ENCODE data around the gene PALLD. TPM values are rescaled to one million over a fixed set of nuclear protein-coding genes. Genes with fewer than 3 reads are reported as not detected.
"Not testable (repeated sequence)": the region's sequence is repeated elsewhere in the genome, so short reads cannot be mapped to it uniquely, and the experiment has no call there.

PALLD gene
- total and polyA plus RNA-seq, 2 donors, result 441 to 760 TPM

DNA sequence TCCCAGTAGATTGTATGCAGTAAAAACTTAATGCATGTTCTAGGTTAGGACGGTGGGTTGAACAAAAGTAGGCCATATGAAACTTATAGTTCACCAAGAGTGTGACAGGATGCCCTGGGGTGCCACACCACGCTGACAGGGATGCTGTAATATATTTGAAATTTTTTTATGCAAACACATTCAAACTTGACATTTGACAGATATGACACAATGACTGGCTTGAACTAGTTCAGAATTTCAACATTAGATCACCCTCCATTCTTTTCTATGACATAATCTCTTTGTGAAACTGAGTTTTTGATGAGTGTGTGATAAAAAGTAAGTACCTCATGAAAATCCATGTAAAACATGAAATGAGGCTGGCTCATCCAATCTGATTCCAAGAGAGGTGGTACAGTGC is 198.4 kb downstream of the PALLD start:
- no peaks in the 10 kb centered on the region for H3K4me1 ChIP-seq (ENCODE audit: insufficient read depth)
- 83% methylated on average over 2 of the region's 2 CpGs for WGBS
- H3K36me3 ChIP-seq (ENCODE audit: insufficient read depth), result no peaks in the 10 kb centered on the region
- H3K27ac ChIP-seq (ENCODE audit: low read depth), result no peak overlapping the region
- H3K4me3 ChIP-seq (ENCODE audit: low read depth, low read length), result no peak overlapping the region
- no peak for DNase-seq (ENCODE audit: extremely low spot score)

DNA sequence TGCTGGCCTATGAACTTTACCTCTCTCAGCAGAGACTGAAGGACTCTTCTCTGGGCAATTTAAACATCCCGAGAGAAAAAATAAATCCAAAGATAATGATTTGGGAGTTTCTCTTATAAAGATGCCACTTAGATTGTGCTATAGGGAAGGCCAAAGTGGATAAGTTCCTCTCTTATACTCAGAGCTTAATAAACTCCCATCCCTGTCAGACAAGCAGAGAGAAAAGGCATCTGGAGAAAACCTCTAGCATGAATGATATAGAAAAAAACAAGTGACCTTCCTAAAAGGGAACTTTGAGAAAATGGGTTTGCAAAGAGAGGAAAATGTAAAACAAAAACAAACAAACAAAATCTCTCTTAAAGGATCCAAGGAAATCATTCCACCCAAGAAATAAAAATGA is 199.4 kb downstream of the PALLD start:
- no peaks in the 10 kb centered on the region for H3K4me1 ChIP-seq (ENCODE audit: insufficient read depth)
- 65% methylated on average over 1 of the region's 1 CpG for WGBS
- no peaks in the 10 kb centered on the region for H3K36me3 ChIP-seq (ENCODE audit: insufficient read depth)
- no peak for DNase-seq (ENCODE audit: extremely low spot score)
- no peak overlapping the region for H3K27ac ChIP-seq (ENCODE audit: low read depth)
- H3K4me3 ChIP-seq (ENCODE audit: low read depth, low read length), result no peak overlapping the region

DNA sequence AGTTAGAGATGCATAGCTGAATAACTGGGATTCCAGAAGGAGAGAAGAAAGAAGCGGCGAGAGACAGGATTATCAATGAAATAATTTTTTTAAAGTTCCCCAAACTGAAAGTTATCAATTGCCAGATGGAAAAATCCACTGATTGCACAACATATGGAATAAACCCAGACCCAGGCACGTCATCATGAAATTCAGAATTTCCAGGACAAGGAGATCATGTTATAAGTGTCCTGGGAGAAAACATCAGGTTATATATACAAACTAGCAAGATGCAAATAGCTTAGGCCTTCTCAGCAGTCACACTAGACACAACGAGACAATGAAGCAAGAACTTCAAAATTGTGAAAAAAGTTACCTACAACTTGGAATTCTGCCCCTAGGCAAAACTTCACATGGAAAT is 200.0 kb downstream of the PALLD start:
- H3K4me1 ChIP-seq (ENCODE audit: insufficient read depth), result no peaks in the 10 kb centered on the region
- no peak for DNase-seq (ENCODE audit: extremely low spot score)
- no peak overlapping the region for H3K27ac ChIP-seq (ENCODE audit: low read depth)
- no peaks in the 10 kb centered on the region for H3K36me3 ChIP-seq (ENCODE audit: insufficient read depth)
- 90% methylated on average over 4 of the region's 4 CpGs for WGBS
- no peak overlapping the region for H3K4me3 ChIP-seq (ENCODE audit: low read depth, low read length)

DNA sequence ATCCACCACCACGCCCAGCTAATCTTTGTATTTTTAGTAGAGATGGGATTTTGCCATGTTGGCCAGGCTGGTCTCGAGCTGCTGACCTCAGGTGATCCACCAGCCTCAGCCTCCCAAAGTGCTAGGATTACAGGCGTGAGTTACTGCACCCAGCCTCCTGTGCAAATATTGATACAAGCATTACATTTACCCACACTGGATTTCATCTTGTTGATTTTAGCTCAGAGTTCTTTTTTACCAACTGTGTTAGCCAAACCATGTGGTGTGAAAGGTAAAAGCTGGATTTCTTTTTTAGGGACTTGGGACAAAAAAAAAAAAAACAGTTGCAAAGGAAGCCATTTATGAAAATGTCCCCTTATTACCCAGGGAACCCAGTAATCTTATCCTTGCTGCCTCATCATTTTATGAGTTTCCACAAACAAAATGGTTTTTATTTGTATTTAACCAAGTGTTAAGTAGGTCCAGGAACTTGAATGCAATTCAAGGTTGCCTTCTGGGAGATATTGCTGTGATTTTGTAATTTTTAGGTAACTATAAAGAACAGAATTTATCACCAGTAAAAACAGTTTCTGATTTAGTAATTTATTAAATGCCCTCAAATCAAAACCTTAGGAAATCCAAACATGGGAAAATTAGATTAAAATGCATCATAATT is 202.5 kb downstream of the PALLD start:
- DNase-seq (ENCODE audit: extremely low spot score), result no peak
- no peak overlapping the region for H3K4me3 ChIP-seq (ENCODE audit: low read depth, low read length)
- 81% methylated on average over 3 of the region's 3 CpGs for WGBS
- H3K27ac ChIP-seq (ENCODE audit: low read depth), result no peak overlapping the region
- H3K4me1 ChIP-seq (ENCODE audit: insufficient read depth), result no peaks in the 10 kb centered on the region
- H3K36me3 ChIP-seq (ENCODE audit: insufficient read depth), result no peaks in the 10 kb centered on the region

DNA sequence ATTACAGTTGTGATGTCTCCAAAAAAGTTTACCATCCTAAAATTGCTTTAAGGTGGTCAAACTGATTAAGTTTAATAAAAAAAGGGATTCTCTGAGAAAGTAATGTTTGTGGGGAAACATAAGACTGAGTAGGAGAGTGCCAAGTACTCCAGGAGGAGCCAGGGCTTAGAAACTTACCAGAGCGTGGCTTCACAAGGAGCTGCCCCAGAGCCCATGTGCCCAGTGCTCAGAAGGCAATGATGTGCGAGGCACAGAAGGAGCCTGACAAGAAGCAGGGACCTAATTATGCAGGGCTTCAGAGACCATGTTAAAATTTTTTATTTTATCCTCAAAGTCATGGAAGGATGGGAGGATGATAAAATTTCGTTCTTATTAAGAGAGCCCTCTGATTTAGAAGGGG is 204.2 kb downstream of the PALLD start:
- H3K27ac ChIP-seq (ENCODE audit: low read depth), result no peak overlapping the region
- no peaks in the 10 kb centered on the region for H3K36me3 ChIP-seq (ENCODE audit: insufficient read depth)
- 94% methylated on average over 3 of the region's 3 CpGs for WGBS
- H3K4me3 ChIP-seq (ENCODE audit: low read depth, low read length), result no peak overlapping the region
- no peak for DNase-seq (ENCODE audit: extremely low spot score)
- no peaks in the 10 kb centered on the region for H3K4me1 ChIP-seq (ENCODE audit: insufficient read depth)

DNA sequence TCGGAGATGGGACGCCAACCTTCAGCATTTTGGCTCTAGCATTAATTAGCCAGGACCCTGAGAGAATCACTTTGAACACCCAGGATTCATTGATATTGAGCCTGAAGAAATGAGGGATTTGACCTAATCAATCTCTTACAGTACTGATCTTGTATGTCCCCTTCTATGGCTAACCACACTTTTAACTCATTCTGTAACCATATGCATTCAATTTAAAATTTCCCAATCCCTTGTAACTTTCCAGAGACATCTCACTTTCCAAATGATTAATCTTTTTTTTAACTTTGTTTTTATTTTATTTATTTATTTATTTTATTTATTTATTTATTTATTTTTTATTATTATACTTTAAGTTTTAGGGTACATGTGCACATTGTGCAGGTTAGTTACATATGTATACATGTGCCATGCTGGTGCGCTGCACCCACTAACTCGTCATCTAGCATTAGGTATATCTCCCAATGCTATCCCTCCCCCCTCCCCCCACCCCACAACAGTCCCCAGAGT is 205.8 kb downstream of the PALLD start:
- not testable (repeated sequence) for H3K4me3 ChIP-seq (ENCODE audit: low read depth, low read length); H3K4me1 ChIP-seq (ENCODE audit: insufficient read depth); H3K27ac ChIP-seq (ENCODE audit: low read depth); DNase-seq (ENCODE audit: extremely low spot score); H3K36me3 ChIP-seq (ENCODE audit: insufficient read depth)
- WGBS, result 97% methylated on average over 2 of the region's 4 CpGs

DNA sequence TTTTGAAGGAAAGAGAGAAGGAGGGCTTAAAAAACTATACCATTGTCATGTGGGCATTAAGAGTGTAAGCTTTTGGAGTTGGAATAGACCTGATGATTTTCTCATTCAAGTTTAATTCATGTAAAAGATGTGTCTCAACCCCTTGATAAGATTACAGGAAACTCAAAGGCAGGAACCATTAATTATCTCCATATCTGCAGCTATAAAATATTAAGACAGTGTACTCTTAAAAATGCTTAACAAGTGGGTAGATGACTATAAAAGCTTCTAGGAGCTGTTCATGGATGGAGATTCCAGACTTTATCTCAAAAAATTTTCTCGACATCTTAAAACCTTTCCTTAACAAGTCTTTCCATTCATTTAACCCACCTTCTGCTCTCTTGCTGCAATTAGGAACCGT is 208.3 kb downstream of the PALLD start:
- no peak overlapping the region for H3K27ac ChIP-seq (ENCODE audit: low read depth)
- 49% methylated on average over 2 of the region's 2 CpGs for WGBS
- H3K4me3 ChIP-seq (ENCODE audit: low read depth, low read length), result no peak overlapping the region
- no peaks in the 10 kb centered on the region for H3K4me1 ChIP-seq (ENCODE audit: insufficient read depth)
- no peaks in the 10 kb centered on the region for H3K36me3 ChIP-seq (ENCODE audit: insufficient read depth)
- DNase-seq (ENCODE audit: extremely low spot score), result no peak

DNA sequence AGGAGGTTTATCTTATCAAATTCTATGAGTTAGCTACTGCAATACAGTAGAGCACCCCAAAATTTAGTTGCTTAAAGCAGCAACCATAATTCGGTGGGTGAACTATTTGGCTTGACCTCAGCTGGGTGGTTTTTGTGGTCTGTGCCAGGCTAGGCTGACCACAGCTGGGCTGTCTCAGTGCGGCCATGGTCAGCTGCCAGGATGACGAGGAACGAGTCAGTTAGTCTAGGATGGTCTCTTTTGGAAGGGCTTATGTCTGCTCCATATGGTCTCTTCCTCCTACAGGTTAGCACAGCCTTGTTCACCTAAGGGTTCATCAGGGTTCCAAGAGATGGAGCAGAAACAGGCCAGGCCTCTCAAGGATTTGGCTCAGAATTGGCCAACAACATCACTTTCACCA is 210.4 kb downstream of the PALLD start:
- WGBS, result 70% methylated on average over 4 of the region's 4 CpGs
- Histone ChIP-seq H3K36me3 (ENCODE audit: insufficient read depth) (no peaks in the 10 kb centered on the region), H3K4me1 (ENCODE audit: insufficient read depth) (no peaks in the 10 kb centered on the region), H3K4me3 (ENCODE audit: low read depth, low read length) (no peak overlapping the region), H3K27ac (ENCODE audit: low read depth) (no peak overlapping the region)
- no peak for DNase-seq (ENCODE audit: extremely low spot score)

DNA sequence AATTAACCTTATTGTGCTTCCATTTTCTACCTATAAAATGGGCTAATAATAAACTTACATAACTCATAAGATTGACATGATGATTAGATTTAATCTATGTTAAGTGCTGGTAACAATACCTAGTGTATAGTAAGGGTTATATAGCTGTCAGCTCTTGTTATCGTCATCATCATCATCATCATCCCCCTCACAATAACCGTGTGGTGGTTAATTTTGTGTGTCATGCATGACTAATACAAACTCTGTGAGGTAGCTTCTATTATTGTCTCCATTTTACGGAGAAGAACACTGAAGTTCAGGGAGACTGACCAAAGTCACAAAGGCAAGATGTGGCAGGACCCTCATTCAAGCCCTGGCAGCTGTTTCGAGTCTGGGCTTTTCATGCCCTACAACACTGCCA is 211.3 kb downstream of the PALLD start:
- no peak overlapping the region for H3K27ac ChIP-seq (ENCODE audit: low read depth)
- no peak for DNase-seq (ENCODE audit: extremely low spot score)
- H3K4me3 ChIP-seq (ENCODE audit: low read depth, low read length), result no peak overlapping the region
- 88% methylated on average over 4 of the region's 4 CpGs for WGBS
- H3K4me1 ChIP-seq (ENCODE audit: insufficient read depth), result no peaks in the 10 kb centered on the region
- H3K36me3 ChIP-seq (ENCODE audit: insufficient read depth), result no peaks in the 10 kb centered on the region

DNA sequence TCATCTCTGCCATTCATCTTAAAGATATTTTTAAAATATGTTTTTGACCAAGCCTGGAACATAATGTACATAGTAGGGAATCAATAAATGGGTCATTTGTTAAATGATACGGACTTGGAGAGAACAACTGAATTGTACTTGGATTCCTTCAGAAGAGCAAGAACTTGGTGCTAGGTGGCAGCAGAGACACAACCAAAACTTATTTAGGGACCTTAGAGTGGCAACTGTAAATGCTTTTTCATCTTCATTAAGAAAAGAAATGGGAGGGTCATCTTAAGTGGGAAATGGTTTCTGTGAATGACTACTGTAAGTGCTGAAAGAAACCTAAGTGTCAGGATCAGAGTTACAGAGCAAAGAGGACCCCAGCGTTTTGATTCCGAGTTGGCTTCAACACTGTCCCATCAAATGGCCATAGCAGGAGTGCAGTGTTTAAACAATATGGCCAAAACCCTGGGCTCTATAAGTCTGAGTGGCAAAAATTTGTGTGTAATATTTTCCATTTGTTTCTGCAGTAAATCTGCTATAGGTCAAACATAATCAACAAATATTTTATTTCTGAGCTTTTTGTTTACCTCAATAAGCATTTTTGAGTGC is 213.6 kb downstream of the PALLD start:
- DNase-seq (ENCODE audit: extremely low spot score), result no peak
- no peaks in the 10 kb centered on the region for H3K36me3 ChIP-seq (ENCODE audit: insufficient read depth)
- H3K27ac ChIP-seq (ENCODE audit: low read depth), result no peak overlapping the region
- no peaks in the 10 kb centered on the region for H3K4me1 ChIP-seq (ENCODE audit: insufficient read depth)
- H3K4me3 ChIP-seq (ENCODE audit: low read depth, low read length), result no peak overlapping the region
- WGBS, result 35% methylated on average over 3 of the region's 3 CpGs

DNA sequence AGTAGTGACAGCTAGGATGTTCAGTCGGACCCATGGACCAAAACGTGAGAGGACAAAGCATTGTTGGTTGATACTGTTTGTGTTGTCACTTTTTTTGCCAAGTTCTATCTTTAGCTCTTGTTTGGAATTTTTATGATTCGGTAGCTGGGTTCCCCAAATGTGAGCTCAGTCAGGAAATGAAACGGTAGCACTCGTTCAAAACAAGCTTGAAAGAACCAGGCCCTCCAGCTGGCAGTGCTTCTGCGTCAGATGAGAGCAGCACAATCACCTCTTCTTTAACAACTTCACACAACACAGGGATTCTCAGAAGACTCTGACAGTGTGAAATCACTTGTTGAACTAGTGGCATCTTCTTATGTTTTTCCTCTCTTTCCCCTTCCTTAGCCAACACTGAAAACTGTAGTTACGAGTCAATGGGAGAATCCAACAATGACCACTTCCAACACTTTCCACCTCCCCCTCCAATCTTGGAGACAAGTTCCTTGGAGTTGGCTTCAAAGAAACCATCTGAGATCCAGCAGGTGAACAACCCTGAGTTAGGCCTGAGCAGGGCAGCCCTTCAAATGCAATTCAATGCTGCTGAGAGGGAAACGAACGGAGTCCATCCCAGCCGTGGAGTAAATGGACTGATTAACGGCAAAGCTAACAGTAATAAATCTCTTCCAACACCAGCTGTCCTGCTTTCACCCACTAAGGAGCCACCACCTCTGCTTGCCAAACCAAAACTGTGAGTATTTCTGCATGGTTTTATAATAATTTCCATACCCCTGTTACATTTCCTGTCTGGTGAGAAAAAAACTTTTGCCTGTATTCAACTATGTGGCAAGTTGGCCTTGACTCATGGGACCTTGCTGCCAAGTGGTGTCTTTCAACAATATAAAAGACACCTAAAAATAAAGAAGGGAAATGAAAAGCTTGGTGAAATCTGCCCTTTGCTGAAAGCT is 214.6 kb downstream of the PALLD start:
- 40% methylated on average over 11 of the region's 11 CpGs for WGBS
- no peak for DNase-seq (ENCODE audit: extremely low spot score)
- Histone ChIP-seq H3K36me3 (ENCODE audit: insufficient read depth) (no peaks in the 10 kb centered on the region), H3K27ac (ENCODE audit: low read depth) (peak overlapping the region; percentile 13), H3K4me3 (ENCODE audit: low read depth, low read length) (no peak overlapping the region), H3K4me1 (ENCODE audit: insufficient read depth) (no peaks in the 10 kb centered on the region)

DNA sequence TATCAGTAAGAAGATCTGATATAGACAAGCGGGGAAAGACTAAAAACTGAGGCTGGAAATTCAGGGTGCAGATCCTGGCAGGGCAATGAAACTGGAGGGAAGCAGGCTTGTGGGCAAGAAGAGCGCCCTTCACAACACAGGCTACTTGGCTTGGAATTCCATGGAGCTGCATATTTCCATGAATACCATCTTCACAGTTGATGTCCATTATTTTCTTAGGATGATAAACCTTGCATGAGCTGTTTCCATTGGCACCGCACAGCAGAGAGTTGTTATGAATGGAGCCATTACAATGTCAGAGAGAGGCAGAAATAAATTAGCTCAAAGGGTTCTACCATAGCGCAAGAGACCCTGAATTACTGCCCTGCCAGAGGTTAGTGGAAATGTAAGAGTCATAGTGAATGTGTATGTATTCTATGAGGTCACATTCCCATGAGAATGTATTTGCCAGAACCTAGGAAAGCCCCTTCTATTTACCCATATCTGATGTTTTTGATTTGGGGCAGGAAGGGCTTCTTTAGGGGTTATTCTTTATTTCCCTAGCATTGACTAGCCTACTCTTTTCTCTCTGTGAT is 215.6 kb downstream of the PALLD start:
- 95% methylated on average over 4 of the region's 4 CpGs for WGBS
- no peaks in the 10 kb centered on the region for H3K4me1 ChIP-seq (ENCODE audit: insufficient read depth)

DNA sequence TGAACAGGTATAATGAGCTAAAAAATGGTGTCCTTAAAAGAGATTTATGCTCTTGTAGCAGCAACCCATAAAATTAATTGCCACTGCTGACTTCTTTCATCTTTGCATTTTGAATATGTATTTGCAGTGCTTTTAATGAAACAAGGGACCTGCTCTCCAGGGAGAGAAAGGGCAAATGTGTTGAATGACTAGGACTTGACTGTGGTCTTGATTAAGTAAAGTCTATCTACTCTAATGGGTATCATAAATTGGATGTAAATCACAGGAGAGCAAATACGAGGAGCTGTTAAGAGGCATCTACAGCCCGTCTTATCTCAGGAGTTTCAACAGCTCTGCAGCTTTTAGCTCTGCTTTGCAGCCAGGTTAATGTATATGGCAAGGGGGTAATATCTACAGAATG is 216.4 kb downstream of the PALLD start:
- Histone ChIP-seq H3K4me3 (ENCODE audit: low read depth, low read length) (no peak overlapping the region), H3K36me3 (ENCODE audit: insufficient read depth) (no peaks in the 10 kb centered on the region), H3K4me1 (ENCODE audit: insufficient read depth) (no peaks in the 10 kb centered on the region), H3K27ac (ENCODE audit: low read depth) (no peak overlapping the region)
- DNase-seq (ENCODE audit: extremely low spot score), result no peak
- WGBS, result 88% methylated on average over 2 of the region's 2 CpGs

More for the DNA sequence above, 215.6 kb downstream of the PALLD start:
- H3K27ac ChIP-seq (ENCODE audit: low read depth), result no peak overlapping the region
- no peak for DNase-seq (ENCODE audit: extremely low spot score)
- no peak overlapping the region for H3K4me3 ChIP-seq (ENCODE audit: low read depth, low read length)
- H3K36me3 ChIP-seq (ENCODE audit: insufficient read depth), result no peaks in the 10 kb centered on the region

Measured in urinary bladder (tissue), 4 donors.